Keratinocyte (primary cell): ENCODE measurements around the gene SUOX. TPM values are rescaled to one million over a fixed set of nuclear protein-coding genes. Genes with fewer than 3 reads are reported as not detected.

Source experiments
- DNase-seq: peaks from one replicate; pipeline ENCODE4 v3.0.0-alpha.2; 2011; ENCODE audit warnings: low read depth, missing footprints, low spot score
- FAIRE-seq: peaks from 2 replicates; lab custom pipeline; 2011; peaks lifted over from hg19 to GRCh38; lab: Jason Lieb, UNC
- H2AFZ ChIP-seq: 2 replicates; pipeline ENCODE4 v1.6.0; 2012; ENCODE audit warnings: low read length, control low read depth, inconsistent platforms; ENCODE audit not compliant: control insufficient read depth
- H3K27ac ChIP-seq: 2 replicates; pipeline ENCODE4 v1.5.1; 2011; ENCODE audit warnings: low read length; ENCODE audit not compliant: control insufficient read depth, insufficient read depth
- H3K27me3 ChIP-seq: 3 replicates; pipeline ENCODE4 v1.6.0; 2011; ENCODE audit warnings: low read length; ENCODE audit not compliant: control insufficient read depth, insufficient read depth; ENCODE audit errors: extremely low read depth
- H3K36me3 ChIP-seq, 2 experiments: 2 replicates in 1 of 2; 3 replicates in 1 of 2; pipeline ENCODE4 v1.5.1; 2011; ENCODE audit warnings: low read length in 2 of 2, mild to moderate bottlenecking in 1 of 2; ENCODE audit not compliant: control insufficient read depth in 2 of 2, insufficient read depth in 2 of 2; ENCODE audit errors: extremely low read depth in 1 of 2
- H3K4me1 ChIP-seq: 3 replicates; pipeline ENCODE4 v1.5.1; 2011; ENCODE audit warnings: low read length; ENCODE audit not compliant: control insufficient read depth, insufficient read depth; ENCODE audit errors: extremely low read depth
- H3K4me2 ChIP-seq: 3 replicates; pipeline ENCODE4 v1.6.0; 2011; ENCODE audit warnings: low read depth, low read length; ENCODE audit not compliant: control insufficient read depth, insufficient read depth; ENCODE audit errors: extremely low read depth
- H3K4me3 ChIP-seq, 3 experiments: fragments of 200-600 bp in 1 of 3; sonication (generic) in 1 of 3; 2 replicates in 2 of 3; 3 replicates in 1 of 3; pipeline ENCODE4 v1.5.1; 2011 to 2016; ENCODE audit warnings: low read length in 3 of 3, mild to moderate bottlenecking in 3 of 3, control low read depth in 2 of 3, inconsistent platforms in 1 of 3, low read depth in 1 of 3, mixed read lengths in 1 of 3, mixed run types in 1 of 3, moderate library complexity in 1 of 3; ENCODE audit not compliant: control insufficient read depth in 2 of 3, insufficient read depth in 2 of 3; ENCODE audit errors: extremely low read depth in 1 of 3
- H3K79me2 ChIP-seq: 2 replicates; pipeline ENCODE4 v1.6.0; 2012; ENCODE audit warnings: low read length; ENCODE audit not compliant: control insufficient read depth, insufficient read depth
- H3K9ac ChIP-seq: 3 replicates; pipeline ENCODE4 v1.6.0; 2011; ENCODE audit warnings: low read length; ENCODE audit not compliant: control insufficient read depth, insufficient read depth; ENCODE audit errors: extremely low read depth
- H3K9me1 ChIP-seq: 3 replicates; pipeline ENCODE4 v1.6.0; 2011; ENCODE audit warnings: low read length; ENCODE audit not compliant: control insufficient read depth, insufficient read depth; ENCODE audit errors: extremely low read depth
- H3K9me3 ChIP-seq: 2 replicates; pipeline ENCODE4 v1.5.1; 2012; ENCODE audit warnings: low read depth, low read length; ENCODE audit not compliant: control insufficient read depth
- H4K20me1 ChIP-seq: 3 replicates; pipeline ENCODE4 v1.6.0; 2011; ENCODE audit warnings: low read length; ENCODE audit not compliant: control insufficient read depth, insufficient read depth; ENCODE audit errors: extremely low read depth
- EZH2 ChIP-seq: IDR thresholded peaks from one replicate; pipeline ENCODE4 v1.6.1; 2012; ENCODE audit warnings: inconsistent platforms, mild to moderate bottlenecking, low read length, moderate library complexity
- dilution Hi-C: fragments of 300-500 bp; cut with MboI; formaldehyde crosslinking; loops from one replicate; pipeline ENCODE4 v1.7.0; 2020; ENCODE audit warnings: low sequenced_read_pairs; ENCODE audit not compliant: extremely low pct_ligation_motif_present
- polyA plus RNA-seq, 5 experiments: library from polyadenylated mRNA; depleted of rRNA in 3 of 5; stranded (reverse) in 3 of 5; stranded (forward) in 1 of 5; unstranded in 1 of 5; fragments of >200 nt; gene quantifications; 1 replicate in 1 of 5; 2 replicates in 3 of 5; 3 replicates in 1 of 5; pipeline versions ENCODE4 v1.2.1 to v1.2.3, GENCODE V29; 2011 to 2012; ENCODE audit warnings: missing spikeins in 2 of 5, low read depth in 1 of 5, low replicate concordance in 1 of 5
- TF ChIP-seq, protein P1 (sequence below), 3 experiments: IDR thresholded peaks in 1 of 3; conservative IDR thresholded peaks in 1 of 3; optimal IDR thresholded peaks in 1 of 3; 2 replicates in 2 of 3; 3 replicates in 1 of 3; pipeline versions ENCODE3 to v1.5.1; 2011; ENCODE audit warnings: low read length in 3 of 3, mild to moderate bottlenecking in 3 of 3, moderate library complexity in 2 of 3, control low read depth in 1 of 3, inconsistent platforms in 1 of 3; ENCODE audit not compliant: insufficient read depth in 2 of 3; ENCODE audit errors: extremely low read depth in 1 of 3

Gene SUOX
- polyA plus RNA-seq, 1 donor (not counting 4 experiments of a cell fraction or from before 2014, with no cell fraction given): 9.0 TPM

DNA sequence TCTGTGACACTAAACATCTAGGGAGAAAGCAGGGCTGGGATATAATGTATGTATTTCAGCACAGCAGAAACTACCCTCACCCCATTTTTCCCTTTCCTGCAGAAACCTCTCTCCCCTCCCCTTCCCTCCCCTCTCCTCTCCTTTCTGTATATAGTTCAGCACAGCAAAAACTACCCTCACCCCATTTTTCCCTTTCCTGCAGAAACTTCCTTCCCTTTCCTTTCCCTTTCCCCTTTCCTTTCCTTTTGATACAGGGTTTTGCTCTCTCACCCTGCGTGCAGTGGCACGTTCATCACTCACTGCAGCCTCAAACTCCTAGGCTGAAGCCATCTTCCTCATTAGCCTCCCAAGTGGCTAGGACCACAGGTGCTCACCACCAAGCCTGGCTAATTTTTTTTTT, 33.3 kb upstream of the SUOX start:
- Histone ChIP-seq H3K4me2 (no peak overlapping the region), H3K79me2 (peaks cover 12% of the 10 kb centered on the region), H3K9me3 (no peaks in the 10 kb centered on the region), H3K36me3 (peaks cover 0 to 7% of the 10 kb centered on the region in 2 experiments), H4K20me1 (no peaks in the 10 kb centered on the region), H3K4me3 (no peak overlapping the region), H3K9me1 (no peaks in the 10 kb centered on the region), H3K27me3 (no peaks in the 10 kb centered on the region), H2AFZ (no peak overlapping the region), H3K4me1 (peaks cover 12% of the 10 kb centered on the region), H3K27ac (no peak overlapping the region), H3K9ac (no peak overlapping the region)
- FAIRE-seq (no peak), DNase-seq (no peak)
- dilution Hi-C loops: no loop called here
- TF ChIP-seq, protein P1, sequence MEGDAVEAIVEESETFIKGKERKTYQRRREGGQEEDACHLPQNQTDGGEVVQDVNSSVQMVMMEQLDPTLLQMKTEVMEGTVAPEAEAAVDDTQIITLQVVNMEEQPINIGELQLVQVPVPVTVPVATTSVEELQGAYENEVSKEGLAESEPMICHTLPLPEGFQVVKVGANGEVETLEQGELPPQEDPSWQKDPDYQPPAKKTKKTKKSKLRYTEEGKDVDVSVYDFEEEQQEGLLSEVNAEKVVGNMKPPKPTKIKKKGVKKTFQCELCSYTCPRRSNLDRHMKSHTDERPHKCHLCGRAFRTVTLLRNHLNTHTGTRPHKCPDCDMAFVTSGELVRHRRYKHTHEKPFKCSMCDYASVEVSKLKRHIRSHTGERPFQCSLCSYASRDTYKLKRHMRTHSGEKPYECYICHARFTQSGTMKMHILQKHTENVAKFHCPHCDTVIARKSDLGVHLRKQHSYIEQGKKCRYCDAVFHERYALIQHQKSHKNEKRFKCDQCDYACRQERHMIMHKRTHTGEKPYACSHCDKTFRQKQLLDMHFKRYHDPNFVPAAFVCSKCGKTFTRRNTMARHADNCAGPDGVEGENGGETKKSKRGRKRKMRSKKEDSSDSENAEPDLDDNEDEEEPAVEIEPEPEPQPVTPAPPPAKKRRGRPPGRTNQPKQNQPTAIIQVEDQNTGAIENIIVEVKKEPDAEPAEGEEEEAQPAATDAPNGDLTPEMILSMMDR (optimal IDR thresholded peaks at IDR 0.05 in 1 of 3, IDR thresholded peaks at IDR 0.05 in 1 of 3, conservative IDR thresholded peaks at IDR 0.05 in 1 of 3; ENCODE audit: extremely low read depth in 1 of 3, insufficient read depth in 2 of 3, low read length in 3 of 3): no peak
- TF ChIP-seq EZH2: no peak

DNA sequence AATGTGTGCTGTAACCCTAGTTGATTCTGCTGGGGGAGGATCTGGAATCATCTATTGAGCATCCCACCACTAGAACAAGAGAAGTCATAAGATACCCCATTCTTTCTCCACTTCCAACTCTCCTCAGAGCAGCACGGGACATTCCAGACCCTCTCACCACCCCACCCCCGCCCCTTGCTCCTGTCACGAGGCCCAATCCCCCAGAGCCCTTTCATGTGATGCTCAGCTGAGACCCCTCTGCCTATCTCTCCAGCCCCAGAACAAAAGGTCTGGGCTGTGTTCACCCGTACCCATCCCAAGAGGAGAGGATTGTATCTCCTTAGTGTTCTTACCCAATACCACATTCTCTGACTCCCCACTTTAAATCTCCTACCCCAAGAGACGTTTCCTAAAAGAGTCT, 31.8 kb upstream of the SUOX start:
- H4K20me1 ChIP-seq: no peaks in the 10 kb centered on the region
- peaks cover 0 to 16% of the 10 kb centered on the region in 2 experiments for H3K36me3 ChIP-seq
- no peak overlapping the region for H3K4me2 ChIP-seq
- H3K9me3 ChIP-seq: no peaks in the 10 kb centered on the region
- dilution Hi-C loops: no loop called here
- no peak overlapping the region for H3K9ac ChIP-seq
- no peaks in the 10 kb centered on the region for H3K9me1 ChIP-seq
- FAIRE-seq: no peak
- H3K79me2 ChIP-seq: peaks cover 12% of the 10 kb centered on the region
- H3K4me3 ChIP-seq: no peak overlapping the region
- no peak overlapping the region for H2AFZ ChIP-seq
- no peak for DNase-seq
- H3K4me1 ChIP-seq: peaks cover 12% of the 10 kb centered on the region
- TF ChIP-seq, protein P1 (optimal IDR thresholded peaks at IDR 0.05 in 1 of 3, IDR thresholded peaks at IDR 0.05 in 1 of 3, conservative IDR thresholded peaks at IDR 0.05 in 1 of 3; ENCODE audit: extremely low read depth in 1 of 3, insufficient read depth in 2 of 3, low read length in 3 of 3): no peak
- TF ChIP-seq EZH2: no peak
- no peaks in the 10 kb centered on the region for H3K27me3 ChIP-seq
- H3K27ac ChIP-seq: no peak overlapping the region
